Esophagus squamous epithelium (tissue), 5 donors: Measurements from ENCODE around the gene APOBEC3A. TPM values are rescaled to one million over a fixed set of nuclear protein-coding genes. Genes with fewer than 3 reads are reported as not detected.

Source experiments
- DNase-seq: peaks from one replicate; lab custom pipeline; 2025; lab: John Stamatoyannopoulos, UW
- H3K27ac ChIP-seq, 4 donors: fragments of 200-600 bp; sonication (generic); one replicate each; pipeline ENCODE4 v1.5.1; 2016 to 2019; ENCODE audit warnings: mild to moderate bottlenecking in 1 of 4
- H3K27me3 ChIP-seq, 4 donors: fragments of 200-600 bp; sonication (generic); 1 replicate in 3 of 4; 2 replicates in 1 of 4; pipeline versions ENCODE4 v1.5.1 to v1.6.0; 2017 to 2021; ENCODE audit warnings: antibody characterized with exemption in 1 of 4
- H3K36me3 ChIP-seq, 3 donors: fragments of 200-600 bp; sonication (generic); one replicate each; pipeline ENCODE4 v1.5.1; 2016 to 2019
- H3K4me1 ChIP-seq, 3 donors: fragments of 200-600 bp; sonication (generic); one replicate each; pipeline ENCODE4 v1.5.1; 2017 to 2019
- H3K4me3 ChIP-seq, 4 donors: fragments of 200-600 bp; sonication (generic); 1 replicate in 3 of 4; 2 replicates in 1 of 4; pipeline ENCODE4 v1.5.1; 2016 to 2019; ENCODE audit warnings: mild to moderate bottlenecking in 2 of 4, moderate library complexity in 1 of 4
- H3K9me3 ChIP-seq, 3 donors: fragments of 200-600 bp; sonication (generic); one replicate each; pipeline ENCODE4 v1.5.1; 2016 to 2019
- POLR2A ChIP-seq, 4 donors: fragments of 450-650 bp; IDR thresholded peaks; one replicate each; pipeline ENCODE4 v1.6.1; 2017; ENCODE audit warnings: antibody characterized with exemption in 4 of 4, mild to moderate bottlenecking in 4 of 4, moderate library complexity in 3 of 4
- WGBS, 2 donors: methylation state at CpG; one replicate each; pipeline ENCODE4 v1.1.5; 2018; 5-methylcytosine and 5-hydroxymethylcytosine counted together
- intact Hi-C: fragments of 100-400 bp; cut with DNase I; formaldehyde crosslinking; loops from one replicate; pipeline ENCODE4 v1.15.0; 2022
- total RNA-seq, 4 donors: library from RNA; depleted of rRNA; stranded (reverse); fragments of >200 nt; gene quantifications; one replicate each; pipeline ENCODE4 v1.1.0, GENCODE V29; 2016
- TF ChIP-seq, protein P1 (sequence below), 6 experiments: fragments of 450-650 bp in 4 of 6; fragments of 200-600 bp in 2 of 6; sonication (generic) in 2 of 6; IDR thresholded peaks; one replicate each; pipeline ENCODE4 v1.5.1; 2016 to 2019; ENCODE audit warnings: antibody characterized with exemption in 6 of 6, mild to moderate bottlenecking in 4 of 6, moderate library complexity in 4 of 6
- donor health status: DM: yes; HTN: yes; CAD: no.

The APOBEC3A gene
- total RNA-seq, 4 donors from 2014 or later, result 0.57 to 27.3 (median 1.3) TPM

DNA sequence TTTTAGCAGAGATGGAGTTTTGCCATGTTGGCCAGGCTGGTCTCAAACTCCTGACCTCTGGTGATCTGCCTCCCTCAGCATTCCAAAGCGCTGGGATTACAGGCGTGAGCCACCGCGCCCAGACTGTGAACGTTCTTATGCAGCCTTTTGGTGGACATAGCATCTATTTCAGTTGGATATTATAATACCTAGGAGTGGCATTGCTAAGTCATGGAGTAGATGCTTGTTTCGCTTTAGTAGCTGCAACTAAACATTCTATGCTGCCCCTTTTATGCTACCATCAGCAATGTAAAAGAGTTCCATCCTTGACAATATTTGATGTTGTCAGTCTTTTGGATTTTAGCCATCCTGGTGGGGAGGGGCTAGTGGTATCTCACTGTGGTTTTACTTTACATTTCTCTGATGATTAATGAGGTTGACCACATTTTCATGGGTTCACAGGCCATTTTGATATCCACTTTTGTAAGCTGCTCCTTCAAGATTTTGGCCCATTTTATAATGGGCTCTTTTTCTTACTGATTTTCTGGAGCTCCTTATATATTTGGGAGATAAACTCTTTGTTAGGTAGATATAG is 16.5 kb upstream of the APOBEC3A start:
- H3K4me3 ChIP-seq, result no peak overlapping the region
- no peak for DNase-seq
- intact Hi-C loops, result no loop called here
- H3K36me3 ChIP-seq, result no peaks in the 10 kb centered on the region
- H3K27ac ChIP-seq, result no peak overlapping the region
- 81 to 87% methylated on average over 6 of the region's 6 CpGs for WGBS, 2 donors
- peaks cover 0 to 9% (median 0%) of the 10 kb centered on the region in 3 donors for H3K4me1 ChIP-seq
- H3K27me3 ChIP-seq, result peaks cover 0 to 27% (median 0%) of the 10 kb centered on the region in 4 donors
- TF ChIP-seq, protein P1, sequence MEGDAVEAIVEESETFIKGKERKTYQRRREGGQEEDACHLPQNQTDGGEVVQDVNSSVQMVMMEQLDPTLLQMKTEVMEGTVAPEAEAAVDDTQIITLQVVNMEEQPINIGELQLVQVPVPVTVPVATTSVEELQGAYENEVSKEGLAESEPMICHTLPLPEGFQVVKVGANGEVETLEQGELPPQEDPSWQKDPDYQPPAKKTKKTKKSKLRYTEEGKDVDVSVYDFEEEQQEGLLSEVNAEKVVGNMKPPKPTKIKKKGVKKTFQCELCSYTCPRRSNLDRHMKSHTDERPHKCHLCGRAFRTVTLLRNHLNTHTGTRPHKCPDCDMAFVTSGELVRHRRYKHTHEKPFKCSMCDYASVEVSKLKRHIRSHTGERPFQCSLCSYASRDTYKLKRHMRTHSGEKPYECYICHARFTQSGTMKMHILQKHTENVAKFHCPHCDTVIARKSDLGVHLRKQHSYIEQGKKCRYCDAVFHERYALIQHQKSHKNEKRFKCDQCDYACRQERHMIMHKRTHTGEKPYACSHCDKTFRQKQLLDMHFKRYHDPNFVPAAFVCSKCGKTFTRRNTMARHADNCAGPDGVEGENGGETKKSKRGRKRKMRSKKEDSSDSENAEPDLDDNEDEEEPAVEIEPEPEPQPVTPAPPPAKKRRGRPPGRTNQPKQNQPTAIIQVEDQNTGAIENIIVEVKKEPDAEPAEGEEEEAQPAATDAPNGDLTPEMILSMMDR (IDR thresholded peaks at IDR 0.05), result no peak
- no peak for TF ChIP-seq POLR2A (IDR thresholded peaks at IDR 0.05)
- H3K9me3 ChIP-seq, result no peaks in the 10 kb centered on the region

- DNase-seq, result no peak
- H3K4me1 ChIP-seq, result peaks cover 0 to 15% (median 0%) of the 10 kb centered on the region in 3 donors
- no peaks in the 10 kb centered on the region for H3K36me3 ChIP-seq
- peaks cover 0 to 29% (median 0%) of the 10 kb centered on the region in 4 donors for H3K27me3 ChIP-seq
- H3K4me3 ChIP-seq, result peak overlapping the region in 1 of 4 donors; percentile 40
- H3K27ac ChIP-seq, result no peak overlapping the region
- 42 to 65% methylated on average over 13 of the region's 13 CpGs for WGBS, 2 donors
- H3K9me3 ChIP-seq, result no peaks in the 10 kb centered on the region
- intact Hi-C loops, result no loop called here
- no peak for TF ChIP-seq POLR2A (IDR thresholded peaks at IDR 0.05)
- TF ChIP-seq, protein P1 (IDR thresholded peaks at IDR 0.05), result no peak
These were observed 15.9 kb upstream of the APOBEC3A start for GRCh38 chr22:38941488-38941987.

GRCh38 chr22:38942702-38943101 is 14.7 kb upstream of the APOBEC3A start:
- peaks cover 0 to 26% (median 0%) of the 10 kb centered on the region in 3 donors for H3K4me1 ChIP-seq
- no peaks in the 10 kb centered on the region for H3K9me3 ChIP-seq
- H3K36me3 ChIP-seq, result no peaks in the 10 kb centered on the region
- H3K27me3 ChIP-seq, result peaks cover 0 to 40% (median 0%) of the 10 kb centered on the region in 4 donors
- 74 to 75% methylated on average over 3 to 5 of the region's 5 CpGs for WGBS, 2 donors
- no peak for TF ChIP-seq POLR2A (IDR thresholded peaks at IDR 0.05)
- TF ChIP-seq, protein P1 (IDR thresholded peaks at IDR 0.05), result no peak
- no peak overlapping the region for H3K4me3 ChIP-seq
- H3K27ac ChIP-seq, result no peak overlapping the region
- intact Hi-C loops, result no loop called here
- DNase-seq, result no peak

DNA sequence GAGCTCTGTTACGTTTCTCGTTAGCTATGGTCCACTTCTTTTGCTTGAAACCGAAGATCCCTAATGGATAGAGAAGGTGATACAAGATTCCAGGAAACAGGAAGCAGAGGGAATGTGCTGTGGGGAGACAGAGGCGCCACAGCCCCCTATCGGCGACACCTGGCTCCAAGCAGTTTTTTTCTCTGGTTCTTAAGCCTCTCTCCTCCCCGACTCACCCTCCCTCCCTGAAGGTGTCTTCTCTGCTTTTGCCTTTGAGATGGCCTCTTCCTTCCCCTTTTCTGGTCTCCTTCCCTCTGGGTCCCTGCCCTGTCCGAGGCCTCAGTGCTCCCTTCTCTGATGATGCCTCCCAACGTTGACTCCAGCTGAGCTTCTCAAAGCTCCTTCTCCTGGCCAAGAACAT is 14.2 kb upstream of the APOBEC3A start:
- intact Hi-C loops, result no loop called here
- 63% methylated on average over 8 to 9 of the region's 9 CpGs for WGBS, 2 donors
- peaks cover 0 to 45% (median 0%) of the 10 kb centered on the region in 4 donors for H3K27me3 ChIP-seq
- H3K27ac ChIP-seq, result no peak overlapping the region
- no peaks in the 10 kb centered on the region for H3K9me3 ChIP-seq
- TF ChIP-seq, protein P1 (IDR thresholded peaks at IDR 0.05), result no peak
- TF ChIP-seq POLR2A (IDR thresholded peaks at IDR 0.05), result no peak
- H3K4me1 ChIP-seq, result peaks cover 0 to 29% (median 0%) of the 10 kb centered on the region in 3 donors
- no peak overlapping the region for H3K4me3 ChIP-seq
- no peak for DNase-seq
- no peaks in the 10 kb centered on the region for H3K36me3 ChIP-seq

DNA sequence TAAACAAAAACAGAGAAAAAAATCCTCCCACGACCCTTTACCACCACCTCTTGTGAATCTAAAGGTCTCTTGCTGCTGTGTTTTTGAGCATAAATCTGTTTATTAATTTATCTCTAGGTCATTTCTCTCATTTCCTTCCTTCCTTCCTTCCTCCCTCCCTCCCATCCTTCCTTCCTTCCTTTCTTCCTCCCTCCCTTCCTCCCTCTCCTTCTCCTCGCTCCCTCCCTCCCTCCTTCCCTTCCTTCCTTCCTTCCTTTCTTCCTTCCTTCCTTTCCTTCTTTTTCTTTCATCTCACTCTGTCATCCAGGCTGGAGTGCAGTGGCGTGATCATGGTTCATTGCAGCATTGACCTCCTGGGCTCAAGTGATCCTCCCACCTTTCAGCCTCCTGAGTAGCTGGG is 13.5 kb upstream of the APOBEC3A start:
- Histone ChIP-seq H3K36me3 (no peaks in the 10 kb centered on the region), H3K9me3 (no peaks in the 10 kb centered on the region), H3K27ac (no peak overlapping the region), H3K4me1 (peaks cover 0 to 29% (median 0%) of the 10 kb centered on the region in 3 donors), H3K4me3 (no peak overlapping the region), H3K27me3 (peaks cover 0 to 52% (median 0%) of the 10 kb centered on the region in 4 donors)
- no peak for DNase-seq
- no peak for TF ChIP-seq POLR2A (IDR thresholded peaks at IDR 0.05)
- intact Hi-C loops, result no loop called here
- WGBS, 2 donors, result 61 to 70% methylated on average over 3 of the region's 3 CpGs
